Uterus (tissue), 2 donors: ENCODE data around the gene ABCA2.

Source experiments
- POLR2A ChIP-seq, 2 donors: fragments of 450-650 bp; IDR thresholded peaks; one replicate each; pipeline ENCODE4 v1.6.1; 2016; ENCODE audit warnings: antibody characterized with exemption in 2 of 2, mild to moderate bottlenecking in 1 of 2, moderate library complexity in 1 of 2
- TF ChIP-seq, protein P1 (sequence below), 4 experiments: fragments of 200-600 bp in 2 of 4; fragments of 450-650 bp in 2 of 4; sonication (generic) in 2 of 4; IDR thresholded peaks; one replicate each; pipeline ENCODE4 v1.5.1; 2016 to 2019; ENCODE audit warnings: antibody characterized with exemption in 4 of 4, mild to moderate bottlenecking in 2 of 4, moderate library complexity in 1 of 4

- TF ChIP-seq POLR2A (IDR thresholded peaks at IDR 0.05): no peak
- TF ChIP-seq, protein P1, sequence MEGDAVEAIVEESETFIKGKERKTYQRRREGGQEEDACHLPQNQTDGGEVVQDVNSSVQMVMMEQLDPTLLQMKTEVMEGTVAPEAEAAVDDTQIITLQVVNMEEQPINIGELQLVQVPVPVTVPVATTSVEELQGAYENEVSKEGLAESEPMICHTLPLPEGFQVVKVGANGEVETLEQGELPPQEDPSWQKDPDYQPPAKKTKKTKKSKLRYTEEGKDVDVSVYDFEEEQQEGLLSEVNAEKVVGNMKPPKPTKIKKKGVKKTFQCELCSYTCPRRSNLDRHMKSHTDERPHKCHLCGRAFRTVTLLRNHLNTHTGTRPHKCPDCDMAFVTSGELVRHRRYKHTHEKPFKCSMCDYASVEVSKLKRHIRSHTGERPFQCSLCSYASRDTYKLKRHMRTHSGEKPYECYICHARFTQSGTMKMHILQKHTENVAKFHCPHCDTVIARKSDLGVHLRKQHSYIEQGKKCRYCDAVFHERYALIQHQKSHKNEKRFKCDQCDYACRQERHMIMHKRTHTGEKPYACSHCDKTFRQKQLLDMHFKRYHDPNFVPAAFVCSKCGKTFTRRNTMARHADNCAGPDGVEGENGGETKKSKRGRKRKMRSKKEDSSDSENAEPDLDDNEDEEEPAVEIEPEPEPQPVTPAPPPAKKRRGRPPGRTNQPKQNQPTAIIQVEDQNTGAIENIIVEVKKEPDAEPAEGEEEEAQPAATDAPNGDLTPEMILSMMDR (IDR thresholded peaks at IDR 0.05): no peak
Measured at GRCh38 chr9:137041124-137041523, 13.1 kb upstream of the ABCA2 start.
